Fibroblast of skin of left quadriceps (primary cell): ENCODE measurements around the gene F2.
"Not testable (repeated sequence)": the region's sequence is repeated elsewhere in the genome, so short reads cannot be mapped to it uniquely, and the experiment has no call there.

Experiments used
- DNase-seq, 2 experiments: peaks; one replicate each; pipeline ENCODE4 v3.0.0-alpha.2; 2013; ENCODE audit warnings: low read depth in 2 of 2

The F2 gene

GRCh38 chr11:46719048-46719542, at the start of gene F2:
Gene F2 (plus strand): TSS chr11:46719213. CDS start chr11:46719236, 23 bp downstream.
- DNase-seq = no peak

- DNase-seq = no peak
Observed at GRCh38 chr11:46669711-46670139, 49.3 kb upstream of the F2 start.

DNA sequence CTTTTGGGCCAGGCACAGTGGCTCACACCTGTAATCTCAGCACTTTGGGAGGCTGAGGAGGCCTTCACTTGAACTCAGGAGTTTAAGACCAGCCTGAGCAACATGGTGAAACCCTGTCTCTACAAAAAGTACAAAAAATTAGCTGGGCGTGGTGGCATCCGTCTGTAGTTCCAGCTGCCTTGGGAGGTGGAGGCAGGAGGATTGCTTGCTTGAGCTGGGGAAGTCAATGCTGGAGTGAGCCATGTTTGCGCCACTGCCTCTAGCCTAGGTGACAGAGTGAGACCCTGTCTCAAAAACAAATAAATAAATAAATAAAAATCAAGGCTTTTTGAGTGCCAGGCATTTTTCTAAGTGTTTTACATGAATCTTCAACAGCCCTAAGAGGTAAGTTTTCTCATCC, 48.5 kb upstream of the F2 start:
- DNase-seq = not testable (repeated sequence)

DNA sequence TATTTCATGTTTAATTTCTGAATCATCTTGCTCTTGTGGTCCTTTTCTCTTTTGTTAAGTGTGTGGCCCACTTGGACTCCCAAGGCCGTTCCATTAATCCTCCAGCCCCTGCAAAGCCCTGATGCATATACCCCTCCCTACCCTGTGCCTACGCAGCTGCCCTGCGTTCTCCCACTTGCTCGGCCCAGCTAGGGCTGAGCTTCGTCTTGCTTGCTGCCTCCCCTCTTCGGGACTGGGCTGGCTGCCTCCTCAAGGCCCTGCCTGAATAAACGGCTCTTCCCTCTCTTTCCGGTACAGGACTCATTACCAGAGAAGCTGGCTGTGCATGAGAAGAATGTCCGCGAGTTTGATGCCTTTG, 47.1 kb upstream of the F2 start:
- DNase-seq = no peak

DNA sequence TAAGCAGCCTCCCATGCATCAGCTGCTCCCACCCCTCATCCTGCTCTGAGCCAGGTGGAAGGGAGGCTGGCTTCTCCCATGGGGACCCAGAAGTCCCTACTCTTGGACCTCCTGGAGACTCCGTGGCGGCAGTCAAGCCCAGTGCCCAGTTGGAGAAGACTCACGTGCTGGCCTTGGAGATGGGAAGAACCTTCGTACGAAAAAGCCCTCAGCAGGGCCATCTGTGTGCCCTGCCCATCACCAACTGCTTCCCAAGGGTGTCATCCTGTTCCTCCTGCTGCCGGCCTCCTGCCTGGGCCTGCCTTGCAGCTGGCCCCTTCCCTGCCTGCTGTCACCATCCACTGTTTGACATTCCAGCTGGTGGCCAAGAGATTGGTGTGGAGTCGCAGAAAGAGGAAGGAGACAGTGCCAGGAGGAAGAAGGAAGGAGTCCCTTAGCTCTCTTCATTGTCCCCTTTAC, 46.6 kb upstream of the F2 start:
- DNase-seq = no peak

- DNase-seq = no peak
Observed at GRCh38 chr11:46673713-46674462, 45.1 kb upstream of the F2 start.

- no peak for DNase-seq
Observed at GRCh38 chr11:46674463-46675287, 44.3 kb upstream of the F2 start.

GRCh38 chr11:46675288-46675851, 43.6 kb upstream of the F2 start:
- DNase-seq = no peak

DNA sequence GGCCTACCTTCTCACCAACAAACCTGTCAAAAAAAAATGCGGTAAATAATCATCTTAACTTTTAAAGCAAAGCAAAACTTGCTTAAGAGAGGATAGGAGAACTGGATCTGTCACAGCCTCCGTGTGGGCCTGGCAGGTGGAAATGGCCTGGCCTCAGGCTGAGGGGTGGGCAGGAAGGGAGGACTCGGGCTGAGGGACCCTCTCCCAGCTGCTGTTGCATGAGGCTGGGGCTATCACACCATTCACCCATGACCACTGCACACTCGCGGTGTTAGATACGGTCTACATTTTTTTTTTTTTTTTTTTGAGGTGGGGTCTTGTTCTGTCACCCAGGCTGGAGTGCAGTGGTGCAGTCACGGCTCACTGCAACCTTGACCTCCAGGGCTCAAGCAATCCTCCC, 43.1 kb upstream of the F2 start:
- no peak for DNase-seq

- no peak for DNase-seq
Observed at GRCh38 chr11:46676436-46677158, 42.4 kb upstream of the F2 start.

- DNase-seq = no peak
Observed at GRCh38 chr11:46677169-46677568, 41.8 kb upstream of the F2 start.

DNA sequence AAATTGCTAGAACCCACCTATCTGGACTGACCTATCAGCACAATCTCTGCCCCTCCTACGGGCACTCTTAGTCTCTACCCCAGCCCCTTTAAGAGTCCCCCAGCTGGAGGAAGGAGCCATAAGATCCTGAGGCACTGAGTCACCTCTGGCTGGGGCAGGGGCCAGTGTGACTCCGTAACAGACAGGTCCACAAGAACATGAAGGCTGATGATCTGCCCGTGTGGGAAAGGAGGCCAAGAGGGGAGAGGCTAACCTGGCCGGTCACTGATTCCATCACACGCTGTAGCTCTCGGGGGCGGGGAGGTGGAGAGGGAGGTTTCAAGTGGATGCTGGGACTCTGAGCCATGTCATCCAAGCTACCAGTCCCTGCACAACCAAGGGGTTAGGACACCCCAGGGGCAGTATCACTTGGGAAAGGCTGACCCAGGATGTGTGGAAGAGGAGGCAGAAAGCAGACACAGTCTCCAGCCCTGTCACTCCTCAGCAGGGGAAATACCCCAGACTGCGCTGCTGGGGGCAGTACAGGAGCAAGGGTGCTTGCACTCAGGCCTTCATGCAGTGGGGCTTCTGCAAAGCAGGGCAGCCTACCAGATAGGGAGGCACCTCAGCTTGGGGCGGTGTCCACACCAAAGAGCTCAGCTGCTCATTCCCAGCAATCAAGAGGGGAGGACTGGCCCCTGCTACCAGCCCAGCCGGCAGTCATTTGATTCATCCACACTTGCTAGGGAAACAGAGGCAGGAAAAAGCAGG, 40.8 kb upstream of the F2 start:
- DNase-seq = no peak

GRCh38 chr11:46678741-46679130, 40.3 kb upstream of the F2 start:
- DNase-seq = no peak

- no peak for DNase-seq
Observed at GRCh38 chr11:46679241-46680163, 39.5 kb upstream of the F2 start.

DNA sequence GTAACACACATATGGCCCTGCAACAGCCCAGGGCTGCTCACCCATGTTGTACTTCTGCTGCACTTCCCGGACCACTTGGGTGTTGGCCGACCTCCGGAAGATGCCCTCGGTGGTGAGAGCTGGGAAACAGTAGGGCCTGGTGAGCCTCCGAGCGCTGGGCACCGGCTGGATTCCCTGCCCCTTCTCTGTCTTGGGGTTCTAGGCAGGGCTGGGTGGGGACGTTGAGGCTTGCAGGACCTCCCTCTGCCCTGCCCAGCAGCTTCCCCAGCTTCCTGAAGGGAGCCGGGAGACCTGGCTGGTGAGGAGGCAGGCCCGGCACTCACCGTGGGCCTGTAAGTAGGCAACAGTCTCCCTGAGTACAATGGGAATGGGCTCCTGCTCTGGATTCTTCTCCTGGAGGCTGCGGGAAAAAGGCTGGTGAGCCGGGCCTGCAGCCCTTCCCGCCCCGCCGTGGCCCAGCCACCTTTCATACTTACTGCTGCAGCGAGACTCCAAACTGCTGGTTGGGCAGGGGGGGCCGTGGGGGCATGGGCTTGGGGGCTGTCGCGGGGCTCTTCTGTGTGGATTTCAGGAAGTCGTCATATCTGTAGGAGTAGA, 38.8 kb upstream of the F2 start:
- DNase-seq = no peak

DNA sequence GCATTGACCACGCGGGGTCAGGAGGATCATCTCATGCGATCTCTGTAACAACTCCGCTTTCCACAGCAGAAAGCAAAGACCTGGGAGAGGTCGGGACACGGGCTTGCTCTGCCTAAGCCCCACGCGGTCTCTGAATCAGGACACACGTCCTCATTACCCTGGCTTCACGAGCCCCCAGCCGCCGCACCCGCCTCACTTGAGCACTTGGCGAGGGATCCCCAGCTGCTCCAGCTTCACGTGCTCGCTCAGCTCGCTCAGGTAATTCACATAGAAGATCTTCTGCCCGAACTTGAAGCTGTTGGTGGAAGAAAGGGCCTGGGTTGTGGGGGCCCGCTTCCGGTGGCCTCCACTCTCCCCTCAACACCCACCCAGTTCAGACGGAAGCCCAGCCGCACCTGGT, 38.2 kb upstream of the F2 start:
- no peak for DNase-seq

DNA sequence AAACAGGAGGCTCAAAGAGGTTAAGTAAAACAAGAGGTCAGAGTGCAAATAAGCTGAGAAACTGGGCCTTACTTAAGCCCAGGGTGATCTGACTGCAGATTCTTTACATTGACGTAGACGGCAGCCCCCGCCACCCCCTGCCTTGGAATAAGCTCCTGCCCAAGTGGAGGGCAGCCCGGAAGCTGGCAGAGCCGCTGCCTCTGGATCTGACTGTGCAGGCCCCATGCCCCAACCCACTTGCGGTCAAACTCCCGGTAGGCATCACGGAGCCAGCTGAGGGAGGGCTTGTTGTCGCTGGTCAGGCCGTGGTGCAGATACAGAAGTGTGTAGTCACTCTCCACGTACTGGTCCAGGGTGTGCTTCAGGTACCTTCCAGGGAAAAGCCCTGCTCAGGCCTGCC, 37.2 kb upstream of the F2 start:
- DNase-seq = no peak

DNA sequence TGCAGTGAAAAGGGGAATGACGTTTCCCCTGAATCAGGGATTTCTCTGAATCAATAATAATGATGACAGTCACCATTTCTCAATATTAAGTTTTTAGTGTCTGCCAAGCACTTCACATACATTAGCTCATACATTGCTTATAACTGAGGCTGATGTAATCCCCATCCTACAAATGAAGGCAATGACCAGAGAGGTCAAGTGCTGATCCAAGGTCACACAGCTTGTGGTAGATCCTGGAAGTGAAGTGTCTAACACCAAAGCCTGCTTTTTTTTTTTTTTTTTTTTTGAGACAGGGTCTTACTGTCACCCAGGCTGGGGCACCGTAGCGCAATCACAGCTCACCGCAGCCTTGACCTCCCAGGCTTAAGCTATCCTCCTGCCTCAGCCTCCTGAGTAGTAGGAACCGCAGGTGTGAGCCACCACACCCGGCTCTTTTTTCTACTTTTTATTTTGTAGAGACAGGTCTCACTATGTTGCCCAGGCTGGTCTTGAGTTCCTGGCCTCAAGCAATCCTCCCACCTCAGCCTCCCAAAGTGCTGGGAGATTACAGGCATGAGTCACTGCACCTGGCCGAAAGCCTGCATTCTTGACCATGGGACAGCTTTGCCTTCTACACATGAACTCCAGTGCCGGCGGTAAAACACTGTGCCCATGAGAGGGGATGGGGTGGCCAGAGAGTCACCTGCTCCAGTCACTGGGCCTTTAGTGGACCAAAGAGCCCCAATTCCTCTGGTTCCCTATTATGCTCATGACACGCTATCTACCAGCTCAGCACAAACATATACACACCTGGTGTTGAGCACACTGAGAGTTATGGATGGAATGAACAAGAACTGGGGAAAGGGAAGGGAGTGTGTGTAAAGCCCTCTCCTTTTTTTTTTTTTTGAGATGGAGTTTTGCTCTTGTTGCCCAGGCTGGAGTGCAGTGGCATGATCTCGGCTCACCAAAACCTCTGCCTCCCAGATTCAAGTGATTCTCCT, 36.0 kb upstream of the F2 start:
- no peak for DNase-seq

DNA sequence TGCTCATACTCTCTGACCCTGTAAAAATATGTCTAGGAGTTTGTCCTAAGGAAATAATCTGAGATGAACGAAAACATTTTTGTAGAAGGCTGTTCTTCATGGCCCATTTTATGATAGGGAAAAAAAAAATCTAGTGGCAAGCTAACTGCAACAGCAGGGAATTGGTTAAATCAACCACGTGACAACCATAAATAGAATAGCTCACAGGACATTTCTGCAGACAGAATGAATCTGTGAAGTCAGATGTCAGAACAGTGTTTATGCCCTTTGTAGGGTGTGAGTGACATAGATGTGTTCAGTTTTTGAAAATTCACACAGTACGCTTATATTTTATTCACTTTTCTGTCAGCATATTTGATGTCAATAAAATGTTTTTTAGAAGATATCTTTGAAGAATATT, 34.6 kb upstream of the F2 start:
- DNase-seq = no peak
